HG02870 (cell line): Measurements from ENCODE around the gene ARL8A.
A peak's percentile ranks its signal among the peaks of the same experiment; 100 is the strongest.
"Not testable (repeated sequence)": the region's sequence is repeated elsewhere in the genome, so short reads cannot be mapped to it uniquely, and the experiment has no call there.

Experiments
- ATAC-seq: cut with Tn5 transposase; IDR thresholded peaks from one replicate; pipeline ENCODE4 v1.9.1; 2021; ENCODE audit warnings: mild to moderate bottlenecking, moderate library complexity; ENCODE audit not compliant: unreplicated experiment

The ARL8A gene

GRCh38 chr1:202144402-202145067 lies at the start of gene ARL8A:
Gene ARL8A (minus strand): TSS chr1:202144737. CDS start chr1:202144572, 165 bp downstream.
- peak; percentile 57 for ATAC-seq

- no peak for ATAC-seq
Measured at GRCh38 chr1:202194328-202194648, 49.8 kb upstream of the ARL8A start.

GRCh38 chr1:202193614-202194327 lies 49.2 kb upstream of the ARL8A start, which contains the start of gene LGR6:
Gene LGR6 (plus strand): TSS chr1:202193799. CDS start chr1:202193990, 191 bp downstream.
- ATAC-seq, result no peak

GRCh38 chr1:202192770-202193613 lies 48.5 kb upstream of the ARL8A start:
- ATAC-seq, result no peak

GRCh38 chr1:202191391-202191790 lies 46.9 kb upstream of the ARL8A start:
- ATAC-seq, result not testable (repeated sequence)

- no peak for ATAC-seq
Measured at GRCh38 chr1:202189918-202190715, 45.6 kb upstream of the ARL8A start.

- ATAC-seq, result no peak
Measured at GRCh38 chr1:202189001-202189790, 44.7 kb upstream of the ARL8A start.

- ATAC-seq, result no peak
Measured at GRCh38 chr1:202187697-202188407, 43.3 kb upstream of the ARL8A start.

GRCh38 chr1:202187041-202187671 lies 42.6 kb upstream of the ARL8A start:
- ATAC-seq, result no peak

GRCh38 chr1:202186327-202186726 lies 41.8 kb upstream of the ARL8A start:
- ATAC-seq, result no peak

- no peak for ATAC-seq
Measured at GRCh38 chr1:202184750-202185460, 40.4 kb upstream of the ARL8A start.

- ATAC-seq, result no peak
Measured at GRCh38 chr1:202182040-202182877, 37.7 kb upstream of the ARL8A start.

GRCh38 chr1:202181586-202181985 lies 37.0 kb upstream of the ARL8A start:
- ATAC-seq, result no peak

GRCh38 chr1:202180751-202181139 lies 36.2 kb upstream of the ARL8A start:
- ATAC-seq, result not testable (repeated sequence)

GRCh38 chr1:202179828-202180750 lies 35.6 kb upstream of the ARL8A start:
- ATAC-seq, result peak; percentile 60
